Measurements from ENCODE around the gene NKRF. TPM values are rescaled to one million over a fixed set of nuclear protein-coding genes. Genes with fewer than 3 reads are reported as not detected.

The NKRF gene
- total and polyA plus RNA-seq, 9 of the 15 experiments (the other 6 are each of a cell fraction or from before 2014, with no cell fraction given) = 8.9 to 31.9 (median 19.0) TPM

- TF ChIP-seq, protein P1, sequence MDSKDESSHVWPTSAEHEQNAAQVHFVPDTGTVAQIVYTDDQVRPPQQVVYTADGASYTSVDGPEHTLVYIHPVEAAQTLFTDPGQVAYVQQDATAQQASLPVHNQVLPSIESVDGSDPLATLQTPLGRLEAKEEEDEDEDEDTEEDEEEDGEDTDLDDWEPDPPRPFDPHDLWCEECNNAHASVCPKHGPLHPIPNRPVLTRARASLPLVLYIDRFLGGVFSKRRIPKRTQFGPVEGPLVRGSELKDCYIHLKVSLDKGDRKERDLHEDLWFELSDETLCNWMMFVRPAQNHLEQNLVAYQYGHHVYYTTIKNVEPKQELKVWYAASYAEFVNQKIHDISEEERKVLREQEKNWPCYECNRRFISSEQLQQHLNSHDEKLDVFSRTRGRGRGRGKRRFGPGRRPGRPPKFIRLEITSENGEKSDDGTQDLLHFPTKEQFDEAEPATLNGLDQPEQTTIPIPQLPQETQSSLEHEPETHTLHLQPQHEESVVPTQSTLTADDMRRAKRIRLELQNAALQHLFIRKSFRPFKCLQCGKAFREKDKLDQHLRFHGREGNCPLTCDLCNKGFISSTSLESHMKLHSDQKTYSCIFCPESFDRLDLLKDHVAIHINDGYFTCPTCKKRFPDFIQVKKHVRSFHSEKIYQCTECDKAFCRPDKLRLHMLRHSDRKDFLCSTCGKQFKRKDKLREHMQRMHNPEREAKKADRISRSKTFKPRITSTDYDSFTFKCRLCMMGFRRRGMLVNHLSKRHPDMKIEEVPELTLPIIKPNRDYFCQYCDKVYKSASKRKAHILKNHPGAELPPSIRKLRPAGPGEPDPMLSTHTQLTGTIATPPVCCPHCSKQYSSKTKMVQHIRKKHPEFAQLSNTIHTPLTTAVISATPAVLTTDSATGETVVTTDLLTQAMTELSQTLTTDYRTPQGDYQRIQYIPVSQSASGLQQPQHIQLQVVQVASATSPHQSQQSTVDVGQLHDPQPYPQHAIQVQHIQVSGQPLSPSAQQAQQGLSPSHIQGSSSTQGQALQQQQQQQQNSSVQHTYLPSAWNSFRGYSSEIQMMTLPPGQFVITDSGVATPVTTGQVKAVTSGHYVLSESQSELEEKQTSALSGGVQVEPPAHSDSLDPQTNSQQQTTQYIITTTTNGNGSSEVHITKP (IDR thresholded peaks at IDR 0.05; ENCODE audit: partially characterized antibody) = peak; percentile 99
- TF ChIP-seq HLTF (IDR thresholded peaks at IDR 0.05) = no peak
- no peak for TF ChIP-seq NCOA4 (IDR thresholded peaks at IDR 0.05; ENCODE audit: partially characterized antibody)
- 0 out of 2 replicates have a peak, but pooled peaks have one; percentile 7 for TF ChIP-seq GABPA (tag; conservative IDR thresholded peaks at IDR 0.05; ENCODE audit: low read depth)
- peak; percentile 15 for TF ChIP-seq PHF20 (IDR thresholded peaks at IDR 0.05; ENCODE audit: partially characterized antibody)
- TF ChIP-seq TEAD1 (CRISPR knock-in tag; IDR thresholded peaks at IDR 0.05) = peak in 1 of 2 experiments; percentile 57; a peak in 1 of 4 replicates
- no peak for TF ChIP-seq NR2C2 (CRISPR knock-in tag; IDR thresholded peaks at IDR 0.05)
- TF ChIP-seq NR2C2 (tag; IDR thresholded peaks at IDR 0.05) = peak; percentile 70
- TF ChIP-seq FOXK1 (CRISPR knock-in tag; IDR thresholded peaks at IDR 0.05; ENCODE audit: borderline replicate concordance) = peak; percentile 78; the same call in 1 of the 2 replicates
- peak; percentile 48 to 53 for TF ChIP-seq RAD21 (CRISPR knock-in tag; conservative IDR thresholded peaks at IDR 0.05 in 1 of 2, IDR thresholded peaks at IDR 0.05 in 1 of 2)
- no peak for TF ChIP-seq KDM4B (IDR thresholded peaks at IDR 0.05; ENCODE audit: borderline replicate concordance in 2 of 2, low read depth in 1 of 2)
- TF ChIP-seq CBFA2T2 (conservative IDR thresholded peaks at IDR 0.05) = no peak
- TF ChIP-seq, protein P2, sequence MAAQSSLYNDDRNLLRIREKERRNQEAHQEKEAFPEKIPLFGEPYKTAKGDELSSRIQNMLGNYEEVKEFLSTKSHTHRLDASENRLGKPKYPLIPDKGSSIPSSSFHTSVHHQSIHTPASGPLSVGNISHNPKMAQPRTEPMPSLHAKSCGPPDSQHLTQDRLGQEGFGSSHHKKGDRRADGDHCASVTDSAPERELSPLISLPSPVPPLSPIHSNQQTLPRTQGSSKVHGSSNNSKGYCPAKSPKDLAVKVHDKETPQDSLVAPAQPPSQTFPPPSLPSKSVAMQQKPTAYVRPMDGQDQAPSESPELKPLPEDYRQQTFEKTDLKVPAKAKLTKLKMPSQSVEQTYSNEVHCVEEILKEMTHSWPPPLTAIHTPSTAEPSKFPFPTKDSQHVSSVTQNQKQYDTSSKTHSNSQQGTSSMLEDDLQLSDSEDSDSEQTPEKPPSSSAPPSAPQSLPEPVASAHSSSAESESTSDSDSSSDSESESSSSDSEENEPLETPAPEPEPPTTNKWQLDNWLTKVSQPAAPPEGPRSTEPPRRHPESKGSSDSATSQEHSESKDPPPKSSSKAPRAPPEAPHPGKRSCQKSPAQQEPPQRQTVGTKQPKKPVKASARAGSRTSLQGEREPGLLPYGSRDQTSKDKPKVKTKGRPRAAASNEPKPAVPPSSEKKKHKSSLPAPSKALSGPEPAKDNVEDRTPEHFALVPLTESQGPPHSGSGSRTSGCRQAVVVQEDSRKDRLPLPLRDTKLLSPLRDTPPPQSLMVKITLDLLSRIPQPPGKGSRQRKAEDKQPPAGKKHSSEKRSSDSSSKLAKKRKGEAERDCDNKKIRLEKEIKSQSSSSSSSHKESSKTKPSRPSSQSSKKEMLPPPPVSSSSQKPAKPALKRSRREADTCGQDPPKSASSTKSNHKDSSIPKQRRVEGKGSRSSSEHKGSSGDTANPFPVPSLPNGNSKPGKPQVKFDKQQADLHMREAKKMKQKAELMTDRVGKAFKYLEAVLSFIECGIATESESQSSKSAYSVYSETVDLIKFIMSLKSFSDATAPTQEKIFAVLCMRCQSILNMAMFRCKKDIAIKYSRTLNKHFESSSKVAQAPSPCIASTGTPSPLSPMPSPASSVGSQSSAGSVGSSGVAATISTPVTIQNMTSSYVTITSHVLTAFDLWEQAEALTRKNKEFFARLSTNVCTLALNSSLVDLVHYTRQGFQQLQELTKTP (IDR thresholded peaks at IDR 0.05; ENCODE audit: low read depth in 1 of 2, partially characterized antibody in 2 of 2) = no peak
- no peak for TF ChIP-seq CBFB (CRISPR knock-in tag; IDR thresholded peaks at IDR 0.05)
- TF ChIP-seq MAFK (IDR thresholded peaks at IDR 0.05; ENCODE audit: low read length) = peak; percentile 27; the same call in 1 of the 2 replicates
- TF ChIP-seq EP400 (IDR thresholded peaks at IDR 0.05) = peak; percentile 73
- peak; percentile 92 for TF ChIP-seq BHLHE40 (IDR thresholded peaks at IDR 0.05; ENCODE audit: low read length)
- peak; percentile 94 for TF ChIP-seq TCF7L2 (IDR thresholded peaks at IDR 0.05; ENCODE audit: low read depth, low read length)
- no peak for TF ChIP-seq ZNF551 (CRISPR knock-in tag; IDR thresholded peaks at IDR 0.05)
- TF ChIP-seq BMI1 (IDR thresholded peaks at IDR 0.05; ENCODE audit: low read length) = no peak
- TF ChIP-seq ILK (tag; IDR thresholded peaks at IDR 0.05; ENCODE audit: borderline replicate concordance, low read depth) = no peak
These were observed 31.6 kb downstream of the NKRF start, which contains the start of gene UBE2A (continued) for GRCh38 chrX:119574394-119575266.
